H1 (cell line): ENCODE measurements around the gene NEDD4L.

Source experiments
- GABPA ChIP-seq: IDR thresholded peaks from 2 replicates; pipeline ENCODE4 v1.6.1; 2011; ENCODE audit warnings: mild to moderate bottlenecking, low read length, moderate library complexity, borderline replicate concordance; ENCODE audit not compliant: insufficient read depth
- POLR2A ChIP-seq, 2 experiments: IDR thresholded peaks; 1 replicate in 1 of 2; 2 replicates in 1 of 2; pipeline ENCODE4 v1.6.1; 2011; ENCODE audit warnings: low read depth in 2 of 2, low read length in 2 of 2, mild to moderate bottlenecking in 2 of 2; ENCODE audit errors: control extremely low read depth in 1 of 2
- ZNF274 ChIP-seq: IDR thresholded peaks from 2 replicates; pipeline ENCODE4 v1.7.0; 2012; ENCODE audit warnings: low read length, borderline replicate concordance; ENCODE audit errors: extremely low read depth
- TF ChIP-seq, protein P1 (sequence below), 3 experiments: IDR thresholded peaks; 1 replicate in 2 of 3; 2 replicates in 1 of 3; pipeline versions ENCODE4 v1.5.1 to v1.6.1; 2011; ENCODE audit warnings: low read length in 3 of 3, mild to moderate bottlenecking in 3 of 3, inconsistent platforms in 2 of 3, low read depth in 1 of 3, moderate library complexity in 1 of 3; ENCODE audit not compliant: insufficient read depth in 1 of 3; ENCODE audit errors: control extremely low read depth in 1 of 3

- TF ChIP-seq ZNF274, result no peak
- TF ChIP-seq, protein P1, sequence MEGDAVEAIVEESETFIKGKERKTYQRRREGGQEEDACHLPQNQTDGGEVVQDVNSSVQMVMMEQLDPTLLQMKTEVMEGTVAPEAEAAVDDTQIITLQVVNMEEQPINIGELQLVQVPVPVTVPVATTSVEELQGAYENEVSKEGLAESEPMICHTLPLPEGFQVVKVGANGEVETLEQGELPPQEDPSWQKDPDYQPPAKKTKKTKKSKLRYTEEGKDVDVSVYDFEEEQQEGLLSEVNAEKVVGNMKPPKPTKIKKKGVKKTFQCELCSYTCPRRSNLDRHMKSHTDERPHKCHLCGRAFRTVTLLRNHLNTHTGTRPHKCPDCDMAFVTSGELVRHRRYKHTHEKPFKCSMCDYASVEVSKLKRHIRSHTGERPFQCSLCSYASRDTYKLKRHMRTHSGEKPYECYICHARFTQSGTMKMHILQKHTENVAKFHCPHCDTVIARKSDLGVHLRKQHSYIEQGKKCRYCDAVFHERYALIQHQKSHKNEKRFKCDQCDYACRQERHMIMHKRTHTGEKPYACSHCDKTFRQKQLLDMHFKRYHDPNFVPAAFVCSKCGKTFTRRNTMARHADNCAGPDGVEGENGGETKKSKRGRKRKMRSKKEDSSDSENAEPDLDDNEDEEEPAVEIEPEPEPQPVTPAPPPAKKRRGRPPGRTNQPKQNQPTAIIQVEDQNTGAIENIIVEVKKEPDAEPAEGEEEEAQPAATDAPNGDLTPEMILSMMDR (IDR thresholded peaks at IDR 0.05; ENCODE audit: control extremely low read depth in 1 of 3, insufficient read depth in 1 of 3, low read depth in 1 of 3, low read length in 3 of 3), result no peak
- TF ChIP-seq GABPA, result no peak
- no peak for TF ChIP-seq POLR2A (IDR thresholded peaks at IDR 0.05; ENCODE audit: control extremely low read depth in 1 of 2, low read depth in 2 of 2, low read length in 2 of 2)
These were observed 280.1 kb downstream of the NEDD4L start for GRCh38 chr18:58323866-58324762.
